ENCODE measurements around the gene IL6ST.

- TF ChIP-seq CTCF (conservative IDR thresholded peaks at IDR 0.05; ENCODE audit: low read length) = no peak
- TF ChIP-seq EZH2phosphoT487 (IDR thresholded peaks at IDR 0.05; ENCODE audit: borderline replicate concordance) = no peak
Observed at GRCh38 chr5:55915783-55916182, 79.0 kb downstream of the IL6ST start.

Data from Loucy (cell line).